ENCODE results near the gene FREM1. TPM values are rescaled to one million over a fixed set of nuclear protein-coding genes. Genes with fewer than 3 reads are reported as not detected.
A peak's percentile ranks its signal among the peaks of the same experiment; 100 is the strongest.

FREM1 gene
- total and polyA plus RNA-seq, 2 of the 13 experiments (the other 11 are each of a cell fraction or from before 2014, with no cell fraction given), result 64.3 to 202 TPM

DNA sequence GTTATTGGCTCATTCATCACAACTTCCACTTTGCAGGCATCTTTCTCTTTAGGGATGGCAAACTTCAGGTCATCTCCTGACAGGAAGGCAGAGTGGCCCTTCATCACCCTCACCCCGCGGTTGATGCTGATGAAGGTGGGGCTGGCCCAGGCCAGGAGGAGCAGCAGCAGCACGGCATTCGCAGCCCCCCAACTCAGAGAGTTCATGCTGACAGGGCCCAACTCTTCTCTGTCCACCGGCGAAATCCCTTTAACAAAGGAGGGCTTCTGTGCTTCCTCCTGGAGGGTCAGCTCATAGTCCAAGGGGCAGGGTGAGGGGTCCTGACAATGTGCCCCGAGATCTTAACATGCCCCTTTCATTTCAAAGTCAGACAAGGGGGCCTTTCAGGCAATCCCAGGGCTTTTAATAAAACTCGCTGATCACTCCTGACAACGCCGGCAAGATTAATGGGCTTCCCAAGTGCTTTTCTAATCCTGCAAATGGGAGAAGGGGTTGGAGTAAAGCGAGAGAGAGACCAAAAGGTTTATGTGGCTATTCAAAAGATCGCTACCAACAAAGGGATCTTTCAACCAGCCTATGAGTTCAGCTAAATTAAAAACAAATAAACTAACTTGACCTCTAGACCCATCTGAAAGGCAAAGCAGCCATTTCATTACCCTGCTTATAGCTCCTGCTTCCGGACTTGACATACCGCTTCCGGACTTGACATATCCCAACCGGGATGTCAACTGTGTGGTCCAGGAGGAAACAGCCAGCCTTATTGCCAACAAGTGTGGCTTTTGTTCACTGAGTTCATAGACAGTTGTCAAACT lies 41.2 kb downstream of the FREM1 start (continued):
- TF ChIP-seq ZNF350 (CRISPR knock-in tag; IDR thresholded peaks at IDR 0.05; ENCODE audit: borderline replicate concordance, low read depth), result peak; percentile 41; the same call in 1 of the 2 replicates
- TF ChIP-seq TP53 (CRISPR knock-in tag; conservative IDR thresholded peaks at IDR 0.05), result peak; percentile 35; the same call in 1 of the 2 replicates
- peak; percentile 77 for TF ChIP-seq RBM22 (optimal IDR thresholded peaks at IDR 0.05; ENCODE audit: low read length)
- peak; percentile 47; the same call in 1 of the 2 replicates for TF ChIP-seq CEBPB (IDR thresholded peaks at IDR 0.05; ENCODE audit: borderline replicate concordance, low read depth, low read length)
- TF ChIP-seq, protein P1, sequence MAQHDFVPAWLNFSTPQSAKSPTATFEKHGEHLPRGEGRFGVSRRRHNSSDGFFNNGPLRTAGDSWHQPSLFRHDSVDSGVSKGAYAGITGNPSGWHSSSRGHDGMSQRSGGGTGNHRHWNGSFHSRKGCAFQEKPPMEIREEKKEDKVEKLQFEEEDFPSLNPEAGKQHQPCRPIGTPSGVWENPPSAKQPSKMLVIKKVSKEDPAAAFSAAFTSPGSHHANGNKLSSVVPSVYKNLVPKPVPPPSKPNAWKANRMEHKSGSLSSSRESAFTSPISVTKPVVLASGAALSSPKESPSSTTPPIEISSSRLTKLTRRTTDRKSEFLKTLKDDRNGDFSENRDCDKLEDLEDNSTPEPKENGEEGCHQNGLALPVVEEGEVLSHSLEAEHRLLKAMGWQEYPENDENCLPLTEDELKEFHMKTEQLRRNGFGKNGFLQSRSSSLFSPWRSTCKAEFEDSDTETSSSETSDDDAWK (CRISPR knock-in tag; IDR thresholded peaks at IDR 0.05), result no peak
- 0 out of 2 replicates have a peak, but pooled peaks have one; percentile 25 for TF ChIP-seq SMAD9 (CRISPR knock-in tag; IDR thresholded peaks at IDR 0.05)
- TF ChIP-seq ZNF746 (CRISPR knock-in tag; IDR thresholded peaks at IDR 0.05), result no peak; the same call in 1 of the 2 replicates
- no peak for TF ChIP-seq ZSCAN20 (CRISPR knock-in tag; IDR thresholded peaks at IDR 0.05; ENCODE audit: borderline replicate concordance)
- TF ChIP-seq SAP130 (CRISPR knock-in tag; IDR thresholded peaks at IDR 0.05; ENCODE audit: low read depth), result peak; percentile 92
- TF ChIP-seq ZNF629 (CRISPR knock-in tag; conservative IDR thresholded peaks at IDR 0.05), result 0 out of 2 replicates have a peak, but pooled peaks have one; percentile 41
- TF ChIP-seq, protein P2, sequence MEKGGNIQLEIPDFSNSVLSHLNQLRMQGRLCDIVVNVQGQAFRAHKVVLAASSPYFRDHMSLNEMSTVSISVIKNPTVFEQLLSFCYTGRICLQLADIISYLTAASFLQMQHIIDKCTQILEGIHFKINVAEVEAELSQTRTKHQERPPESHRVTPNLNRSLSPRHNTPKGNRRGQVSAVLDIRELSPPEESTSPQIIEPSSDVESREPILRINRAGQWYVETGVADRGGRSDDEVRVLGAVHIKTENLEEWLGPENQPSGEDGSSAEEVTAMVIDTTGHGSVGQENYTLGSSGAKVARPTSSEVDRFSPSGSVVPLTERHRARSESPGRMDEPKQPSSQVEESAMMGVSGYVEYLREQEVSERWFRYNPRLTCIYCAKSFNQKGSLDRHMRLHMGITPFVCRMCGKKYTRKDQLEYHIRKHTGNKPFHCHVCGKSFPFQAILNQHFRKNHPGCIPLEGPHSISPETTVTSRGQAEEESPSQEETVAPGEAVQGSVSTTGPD (CRISPR knock-in tag; IDR thresholded peaks at IDR 0.05), result no peak
- TF ChIP-seq FOXJ3 (CRISPR knock-in tag; IDR thresholded peaks at IDR 0.05; ENCODE audit: borderline replicate concordance), result peak; percentile 64; the same call in 1 of the 2 replicates
- TF ChIP-seq SKI (IDR thresholded peaks at IDR 0.05; ENCODE audit: partially characterized antibody), result no peak
- TF ChIP-seq IRX3 (CRISPR knock-in tag; IDR thresholded peaks at IDR 0.05; ENCODE audit: borderline replicate concordance, low read depth), result peak; percentile 24; the same call in 1 of the 2 replicates
- peak; percentile 91 for TF ChIP-seq NCOA2 (CRISPR knock-in tag; IDR thresholded peaks at IDR 0.05)
- TF ChIP-seq ZFP1 (CRISPR knock-in tag; IDR thresholded peaks at IDR 0.05), result 0 out of 2 replicates have a peak, but pooled peaks have one; percentile 42
- TF ChIP-seq ZSCAN9 (CRISPR knock-in tag; IDR thresholded peaks at IDR 0.05; ENCODE audit: borderline replicate concordance), result peak; percentile 81
- TF ChIP-seq MED1 (CRISPR knock-in tag; IDR thresholded peaks at IDR 0.05), result peak; percentile 94
- TF ChIP-seq KDM2A (CRISPR knock-in tag; IDR thresholded peaks at IDR 0.05; ENCODE audit: borderline replicate concordance, low read depth), result no peak
- no peak for TF ChIP-seq PAWR (CRISPR knock-in tag; IDR thresholded peaks at IDR 0.05; ENCODE audit: borderline replicate concordance)
- no peak for TF ChIP-seq ZNF782 (CRISPR knock-in tag; IDR thresholded peaks at IDR 0.05; ENCODE audit: borderline replicate concordance)
- TF ChIP-seq ZNF335 (CRISPR knock-in tag; IDR thresholded peaks at IDR 0.05), result peak; percentile 56; the same call in 1 of the 2 replicates
- TF ChIP-seq, protein P3, sequence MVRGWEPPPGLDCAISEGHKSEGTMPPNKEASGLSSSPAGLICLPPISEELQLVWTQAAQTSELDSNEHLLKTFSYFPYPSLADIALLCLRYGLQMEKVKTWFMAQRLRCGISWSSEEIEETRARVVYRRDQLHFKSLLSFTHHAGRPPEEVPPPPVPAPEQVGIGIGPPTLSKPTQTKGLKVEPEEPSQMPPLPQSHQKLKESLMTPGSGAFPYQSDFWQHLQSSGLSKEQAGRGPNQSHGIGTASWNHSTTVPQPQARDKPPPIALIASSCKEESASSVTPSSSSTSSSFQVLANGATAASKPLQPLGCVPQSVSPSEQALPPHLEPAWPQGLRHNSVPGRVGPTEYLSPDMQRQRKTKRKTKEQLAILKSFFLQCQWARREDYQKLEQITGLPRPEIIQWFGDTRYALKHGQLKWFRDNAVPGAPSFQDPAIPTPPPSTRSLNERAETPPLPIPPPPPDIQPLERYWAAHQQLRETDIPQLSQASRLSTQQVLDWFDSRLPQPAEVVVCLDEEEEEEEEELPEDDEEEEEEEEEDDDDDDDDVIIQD (CRISPR knock-in tag; IDR thresholded peaks at IDR 0.05; ENCODE audit: low read depth), result peak; percentile 82
- peak; percentile 92 for TF ChIP-seq ASH2L (IDR thresholded peaks at IDR 0.05; ENCODE audit: insufficient read length, low read depth, low read length)
- no peak for TF ChIP-seq HDAC1 (CRISPR knock-in tag; IDR thresholded peaks at IDR 0.05)
- peak; percentile 36 for TF ChIP-seq GABPA (IDR thresholded peaks at IDR 0.05; ENCODE audit: low read depth, low read length)
- peak; percentile 86 for TF ChIP-seq GABPA (CRISPR knock-in tag; IDR thresholded peaks at IDR 0.05; ENCODE audit: low read depth)
